ENCODE results near the gene ATG2A. TPM values are rescaled to one million over a fixed set of nuclear protein-coding genes. Genes with fewer than 3 reads are reported as not detected.

Gene ATG2A
- total and polyA plus RNA-seq, 5 donors: 13.3 to 17.9 (median 13.6) TPM

DNA sequence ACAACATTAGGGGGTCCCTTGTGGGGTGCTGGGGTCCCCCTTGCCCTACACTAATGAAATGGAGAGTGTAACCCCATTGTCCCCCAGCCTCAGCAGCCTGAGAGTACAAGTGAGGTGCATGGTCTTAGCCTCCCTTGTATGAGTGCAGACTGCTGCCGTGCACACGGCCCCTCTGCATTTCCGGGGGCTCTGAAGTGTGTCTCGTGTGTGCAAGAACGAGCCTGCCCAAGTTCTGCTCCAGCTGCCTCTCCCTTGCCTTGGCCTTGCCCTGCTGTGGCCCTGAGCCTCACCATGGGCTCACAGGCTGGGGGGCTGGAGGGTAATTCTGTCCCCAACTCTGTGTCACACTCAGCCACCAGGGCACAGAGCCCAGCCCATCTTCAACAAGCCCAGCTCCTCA lies 33.4 kb downstream of the ATG2A start:
- Histone ChIP-seq H3K4me1 (ENCODE audit: control insufficient read depth, insufficient read depth, low read length) (no peaks in the 10 kb centered on the region), H3K27me3 (ENCODE audit: control insufficient read depth, insufficient read depth) (no peaks in the 10 kb centered on the region), H3K9me3 (ENCODE audit: control insufficient read depth, low read length) (no peaks in the 10 kb centered on the region), H3K27ac (ENCODE audit: low read length) (no peak overlapping the region), H3K4me3 (ENCODE audit: low read length) (no peak overlapping the region)
- ATAC-seq (no peak), DNase-seq (peak in 1 of 3 donors; percentile 49)
- WGBS: 91% methylated on average over 5 of the region's 5 CpGs
- intact Hi-C loops (cut with DNase I): no loop called here

DNA sequence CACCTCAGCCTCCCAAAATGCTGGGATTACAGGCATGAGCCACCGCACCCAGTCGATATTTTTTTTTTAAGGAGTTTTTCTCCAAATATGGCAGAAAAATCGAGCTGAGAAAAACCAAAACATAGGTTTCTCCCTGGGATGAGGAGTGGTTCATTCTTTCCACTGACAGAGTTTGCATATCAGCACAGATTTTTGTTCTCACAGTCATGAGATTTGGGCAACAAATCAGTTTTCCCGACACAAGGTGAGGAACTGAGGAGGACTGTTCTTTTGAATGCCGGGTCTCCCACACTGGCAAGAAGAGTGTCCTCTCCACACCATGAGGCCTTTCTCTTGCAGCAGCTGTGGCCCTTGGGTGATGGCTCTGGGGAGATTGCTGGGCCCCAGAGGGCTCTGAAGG lies 34.8 kb downstream of the ATG2A start:
- no peaks in the 10 kb centered on the region for H3K9me3 ChIP-seq (ENCODE audit: control insufficient read depth, low read length)
- ATAC-seq: no peak
- H3K27ac ChIP-seq (ENCODE audit: low read length): no peak overlapping the region
- no peak for DNase-seq
- no peaks in the 10 kb centered on the region for H3K4me1 ChIP-seq (ENCODE audit: control insufficient read depth, insufficient read depth, low read length)
- H3K27me3 ChIP-seq (ENCODE audit: control insufficient read depth, insufficient read depth): no peaks in the 10 kb centered on the region
- 70% methylated on average over 5 of the region's 5 CpGs for WGBS
- H3K4me3 ChIP-seq (ENCODE audit: low read length): no peak overlapping the region
- intact Hi-C loops (cut with DNase I): no loop called here

DNA sequence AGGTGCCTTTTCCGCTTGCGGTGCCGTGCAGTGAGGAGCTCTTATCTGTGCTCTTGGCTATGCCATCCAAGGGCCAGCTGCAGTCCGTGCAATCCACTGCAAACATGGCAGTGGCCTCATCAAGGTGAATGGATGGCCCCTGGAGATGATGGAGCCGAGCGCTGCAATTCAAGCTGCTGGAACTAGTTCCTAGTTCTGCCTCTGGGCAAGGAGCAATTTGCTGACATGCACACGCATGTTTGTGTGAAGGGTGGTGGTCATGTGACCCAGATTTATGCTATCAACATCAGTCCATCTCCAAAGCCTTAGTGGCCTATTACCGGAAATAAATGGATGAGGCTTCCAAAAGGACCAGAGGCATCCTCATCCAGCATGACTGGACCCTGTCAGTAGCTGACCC lies 35.5 kb downstream of the ATG2A start:
- Histone ChIP-seq H3K4me3 (ENCODE audit: low read length) (no peak overlapping the region), H3K9me3 (ENCODE audit: control insufficient read depth, low read length) (no peaks in the 10 kb centered on the region), H3K27ac (ENCODE audit: low read length) (no peak overlapping the region), H3K27me3 (ENCODE audit: control insufficient read depth, insufficient read depth) (no peaks in the 10 kb centered on the region), H3K4me1 (ENCODE audit: control insufficient read depth, insufficient read depth, low read length) (no peaks in the 10 kb centered on the region)
- ATAC-seq (no peak), DNase-seq (no peak)
- intact Hi-C loops (cut with DNase I): no loop called here
- whole genome bisulfite sequencing: 79% methylated on average over 8 of the region's 8 CpGs

DNA sequence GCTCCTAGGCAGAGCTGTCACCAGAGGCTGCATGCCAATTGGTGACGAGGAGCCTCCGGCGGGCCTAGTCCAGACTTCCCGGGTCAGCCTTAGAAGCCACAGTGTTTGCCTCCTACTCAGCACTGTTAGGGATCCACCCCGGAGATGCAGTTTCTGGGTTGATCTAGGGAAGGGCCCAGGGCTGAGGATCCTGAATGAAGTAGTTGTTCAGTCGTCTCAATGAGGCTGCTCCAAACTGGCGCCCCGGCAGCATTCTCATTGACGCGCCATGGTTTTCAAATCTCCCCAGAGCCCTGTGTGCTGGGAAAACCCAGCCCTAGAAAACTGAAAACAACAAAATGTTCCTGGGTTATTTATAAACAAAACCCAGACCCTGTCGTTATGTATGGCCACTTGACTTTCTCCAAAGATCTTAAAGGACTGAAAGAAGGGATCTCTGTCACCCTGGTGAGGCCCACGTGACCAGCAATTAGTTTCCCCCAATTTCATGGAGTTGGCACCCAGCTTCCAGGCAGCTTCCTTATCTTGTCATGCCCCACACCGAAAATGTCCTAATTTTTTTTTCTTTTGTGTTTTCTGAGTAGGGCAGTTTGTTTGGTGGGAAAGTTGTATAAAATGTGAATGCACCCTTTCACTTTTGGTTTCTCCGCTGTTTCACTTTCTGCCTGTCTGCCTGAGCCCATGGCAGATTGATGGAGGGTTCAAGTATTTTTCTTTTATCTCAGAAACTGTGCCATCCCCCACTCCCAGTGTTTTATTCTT lies 36.6 kb downstream of the ATG2A start:
- WGBS: 55% methylated on average over 14 of the region's 14 CpGs
- H3K4me1 ChIP-seq (ENCODE audit: control insufficient read depth, insufficient read depth, low read length): peaks cover 3% of the 10 kb centered on the region
- H3K9me3 ChIP-seq (ENCODE audit: control insufficient read depth, low read length): no peaks in the 10 kb centered on the region
- no peak for ATAC-seq
- no peak overlapping the region for H3K4me3 ChIP-seq (ENCODE audit: low read length)
- peak; percentile 67 to 84 (median 78) for DNase-seq
- intact Hi-C loops (cut with DNase I): no loop called here
- H3K27me3 ChIP-seq (ENCODE audit: control insufficient read depth, insufficient read depth): no peaks in the 10 kb centered on the region
- peak overlapping the region; percentile 50 for H3K27ac ChIP-seq (ENCODE audit: low read length)

DNA sequence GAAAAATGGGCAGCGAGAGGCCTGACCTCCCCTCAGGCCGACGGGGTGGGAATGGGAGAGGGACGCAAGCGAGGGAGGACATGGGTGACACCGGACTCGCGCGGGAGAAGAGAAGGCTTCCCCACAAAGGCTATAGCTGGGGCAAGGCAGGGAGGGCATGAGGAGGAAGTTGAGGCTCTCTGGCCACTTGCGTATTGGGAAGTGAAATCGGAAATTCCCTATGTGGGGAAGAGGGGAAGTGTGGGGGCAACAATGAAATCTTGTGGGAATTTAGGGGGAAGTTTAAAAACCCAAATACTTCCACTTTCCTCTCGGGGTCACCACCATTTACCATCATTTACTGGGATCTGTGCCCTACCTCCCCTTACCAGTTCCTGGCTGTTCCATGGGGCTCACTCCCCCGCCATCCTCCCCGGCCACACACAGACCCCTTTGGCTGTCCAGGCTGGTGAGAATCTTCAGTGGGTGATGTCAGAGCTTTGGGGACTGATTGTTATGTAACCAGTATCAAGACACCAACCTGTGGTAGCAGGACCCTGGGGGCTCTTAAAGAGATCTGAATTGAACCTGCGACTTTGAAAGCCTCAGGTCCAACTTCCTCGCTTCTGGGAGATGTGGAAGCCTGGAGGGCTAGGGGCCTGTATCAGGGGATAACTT lies 37.6 kb downstream of the ATG2A start:
- DNase-seq: no peak
- ATAC-seq: peak; percentile 1 to 9
- no peaks in the 10 kb centered on the region for H3K27me3 ChIP-seq (ENCODE audit: control insufficient read depth, insufficient read depth)
- peak overlapping the region; percentile 95 for H3K27ac ChIP-seq (ENCODE audit: low read length)
- peak overlapping the region; percentile 61 for H3K4me3 ChIP-seq (ENCODE audit: low read length)
- intact Hi-C loops (cut with DNase I): no loop called here
- H3K9me3 ChIP-seq (ENCODE audit: control insufficient read depth, low read length): no peaks in the 10 kb centered on the region
- WGBS: 15% methylated on average over 16 of the region's 16 CpGs
- peaks cover 3% of the 10 kb centered on the region for H3K4me1 ChIP-seq (ENCODE audit: control insufficient read depth, insufficient read depth, low read length)

DNA sequence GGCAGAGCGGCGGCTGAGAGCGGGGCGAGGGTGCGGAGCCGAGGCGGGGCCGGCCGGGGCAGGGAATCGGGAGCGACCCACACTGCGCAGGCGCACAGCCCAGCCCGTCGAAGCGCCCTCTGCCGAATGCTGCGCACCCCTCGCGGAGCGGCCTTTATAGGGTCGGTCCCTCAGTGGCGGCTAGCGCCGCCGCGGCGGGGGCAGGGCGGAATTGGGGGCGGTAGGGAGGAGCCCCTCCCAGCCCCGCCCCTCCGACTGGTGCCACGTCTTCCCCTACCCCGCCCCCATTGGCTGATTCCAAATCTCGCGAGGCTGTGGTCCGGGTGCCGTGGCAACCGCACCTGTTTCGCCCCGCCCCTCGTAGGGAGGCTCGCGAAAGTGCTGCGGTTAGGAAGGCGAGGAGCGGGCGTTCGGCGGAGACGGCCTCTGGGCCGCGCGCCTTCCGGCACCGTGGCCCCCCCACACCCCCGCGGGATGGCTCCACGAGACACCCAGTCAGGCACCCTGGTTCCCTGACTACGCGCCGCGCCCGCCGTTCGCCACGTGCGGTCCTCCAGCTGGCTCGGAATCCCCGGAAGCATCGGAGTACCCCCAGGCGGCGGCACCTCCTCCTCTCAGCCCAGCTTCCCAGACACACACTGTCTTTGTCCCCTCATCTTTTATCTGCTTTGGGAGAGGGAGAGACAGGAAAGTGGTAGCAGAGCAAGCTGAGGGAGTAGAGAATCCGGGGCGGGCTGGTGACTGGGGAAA lies 38.3 kb downstream of the ATG2A start, which contains the start of gene EHD1:
Gene EHD1 (minus strand): TSS at position 128 of the 750 bp plus-strand sequence. CDS start 157 bp downstream, outside the sequence.
- DNase-seq: peak; percentile 99 to 100 (median 99)
- H3K27me3 ChIP-seq (ENCODE audit: control insufficient read depth, insufficient read depth): no peaks in the 10 kb centered on the region
- WGBS: under 1% methylated on average over 75 of the region's 75 CpGs
- peak; percentile 94 to 95 for ATAC-seq
- intact Hi-C loops (cut with DNase I): no loop called here
- H3K9me3 ChIP-seq (ENCODE audit: control insufficient read depth, low read length): no peaks in the 10 kb centered on the region
- peak within 1 kb of the TSS; percentile 65 for H3K4me3 ChIP-seq (ENCODE audit: low read length)
- H3K27ac ChIP-seq (ENCODE audit: low read length): peak within 1 kb of the TSS; percentile 95
- peaks cover 3% of the 10 kb centered on the region for H3K4me1 ChIP-seq (ENCODE audit: control insufficient read depth, insufficient read depth, low read length)

DNA sequence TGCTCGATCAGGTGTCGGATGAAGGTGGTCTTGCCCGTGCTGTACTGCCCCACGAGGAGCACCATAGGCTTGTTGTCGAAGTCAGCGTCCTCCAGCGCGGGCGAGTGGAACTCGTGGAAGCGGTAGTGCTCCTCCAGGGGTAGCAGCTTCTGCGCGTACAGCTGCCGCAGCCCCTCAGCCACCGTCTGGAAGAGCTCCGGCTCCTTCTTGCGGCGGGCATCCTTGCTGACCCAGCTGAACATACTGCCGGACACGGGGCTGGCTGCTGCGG lies 38.9 kb downstream of the ATG2A start:
- Histone ChIP-seq H3K27me3 (ENCODE audit: control insufficient read depth, insufficient read depth) (no peaks in the 10 kb centered on the region), H3K9me3 (ENCODE audit: control insufficient read depth, low read length) (no peaks in the 10 kb centered on the region), H3K4me1 (ENCODE audit: control insufficient read depth, insufficient read depth, low read length) (peaks cover 3% of the 10 kb centered on the region), H3K27ac (ENCODE audit: low read length) (peak overlapping the region; percentile 78), H3K4me3 (ENCODE audit: low read length) (peak overlapping the region; percentile 65)
- ATAC-seq (peak; percentile 38 to 44), DNase-seq (no peak)
- 0% methylated on average over 21 of the region's 21 CpGs for WGBS
- intact Hi-C loops (cut with DNase I): no loop called here

DNA sequence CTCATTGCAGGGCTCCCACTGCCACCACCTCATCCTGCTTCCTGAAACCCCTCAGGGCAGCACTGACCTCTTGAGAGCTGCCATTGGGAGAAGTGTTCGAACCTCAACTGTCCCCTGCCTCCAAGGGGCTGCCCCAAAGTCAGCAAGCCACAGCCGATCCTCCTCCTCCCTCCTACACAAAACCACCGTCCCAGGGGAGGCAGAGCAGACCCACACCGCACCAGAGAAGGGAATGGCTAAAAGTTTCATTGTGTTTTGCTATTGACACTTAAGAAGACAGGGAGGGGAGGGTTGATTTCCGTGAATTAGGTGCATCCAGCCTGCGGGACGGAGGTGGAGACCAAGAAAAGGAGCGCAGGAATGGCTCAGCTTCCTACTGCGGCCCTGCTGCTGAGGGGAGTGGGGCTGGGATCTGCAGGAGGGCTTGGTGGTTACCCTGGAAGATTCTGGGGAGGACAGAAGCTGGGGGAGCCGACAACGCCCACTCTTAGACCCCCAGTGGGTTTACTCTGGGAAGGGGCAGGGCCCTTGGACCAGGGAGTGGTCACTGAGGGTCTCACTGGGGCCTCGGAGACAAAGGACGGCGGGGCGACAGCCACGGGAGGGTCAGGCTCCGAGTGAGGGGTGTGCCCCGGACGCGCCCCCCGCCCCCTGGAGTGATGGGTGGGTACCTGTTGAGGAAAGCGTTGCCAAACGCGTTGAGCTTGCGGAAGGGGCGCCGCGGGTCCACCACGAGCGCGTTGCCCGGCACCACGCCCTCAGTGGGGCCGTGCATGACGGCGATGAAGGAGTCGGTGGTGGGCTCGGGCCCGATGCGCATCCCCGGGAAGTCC lies 39.4 kb downstream of the ATG2A start:
- Histone ChIP-seq H3K4me1 (ENCODE audit: control insufficient read depth, insufficient read depth, low read length) (peaks cover 3% of the 10 kb centered on the region), H3K27me3 (ENCODE audit: control insufficient read depth, insufficient read depth) (no peaks in the 10 kb centered on the region), H3K27ac (ENCODE audit: low read length) (peak overlapping the region; percentile 78), H3K4me3 (ENCODE audit: low read length) (peak overlapping the region; percentile 65), H3K9me3 (ENCODE audit: control insufficient read depth, low read length) (no peaks in the 10 kb centered on the region)
- peak in 1 of 2 donors; percentile 22 for ATAC-seq
- intact Hi-C loops (cut with DNase I): no loop called here
- DNase-seq: peak in 2 of 3 donors; percentile 54 to 84
- WGBS: under 1% methylated on average over 41 of the region's 41 CpGs

DNA sequence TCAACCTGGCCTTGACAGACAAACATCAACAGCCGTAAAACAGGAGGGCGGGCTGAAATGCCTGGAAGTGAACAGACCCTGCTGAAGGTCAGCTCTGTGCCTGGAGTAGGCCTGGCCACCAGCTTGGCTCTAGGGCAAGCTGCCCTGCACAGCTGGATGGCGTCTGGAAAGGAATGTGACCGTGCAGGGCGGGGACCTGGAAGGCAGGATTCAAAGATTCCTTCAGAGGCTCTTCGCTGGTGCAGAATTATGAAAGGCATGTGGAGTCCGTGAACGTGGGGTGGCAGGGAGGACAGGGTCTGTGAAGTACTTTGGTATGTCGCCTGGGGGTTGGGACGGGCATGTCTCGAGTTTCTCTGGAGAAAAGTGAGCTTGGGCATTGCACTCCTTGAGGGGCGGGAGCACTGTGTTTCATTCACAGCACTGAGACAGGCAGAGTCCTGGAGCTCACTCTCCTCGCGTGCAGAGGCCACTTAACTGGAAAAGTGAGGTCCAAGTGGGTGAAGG lies 40.1 kb downstream of the ATG2A start:
- DNase-seq (no peak), ATAC-seq (no peak)
- 18% methylated on average over 14 of the region's 14 CpGs for WGBS
- intact Hi-C loops (cut with DNase I): no loop called here
- peak overlapping the region; percentile 78 for H3K27ac ChIP-seq (ENCODE audit: low read length)
- peaks cover 3% of the 10 kb centered on the region for H3K4me1 ChIP-seq (ENCODE audit: control insufficient read depth, insufficient read depth, low read length)
- H3K4me3 ChIP-seq (ENCODE audit: low read length): peak overlapping the region; percentile 65
- no peaks in the 10 kb centered on the region for H3K9me3 ChIP-seq (ENCODE audit: control insufficient read depth, low read length)
- no peaks in the 10 kb centered on the region for H3K27me3 ChIP-seq (ENCODE audit: control insufficient read depth, insufficient read depth)

DNA sequence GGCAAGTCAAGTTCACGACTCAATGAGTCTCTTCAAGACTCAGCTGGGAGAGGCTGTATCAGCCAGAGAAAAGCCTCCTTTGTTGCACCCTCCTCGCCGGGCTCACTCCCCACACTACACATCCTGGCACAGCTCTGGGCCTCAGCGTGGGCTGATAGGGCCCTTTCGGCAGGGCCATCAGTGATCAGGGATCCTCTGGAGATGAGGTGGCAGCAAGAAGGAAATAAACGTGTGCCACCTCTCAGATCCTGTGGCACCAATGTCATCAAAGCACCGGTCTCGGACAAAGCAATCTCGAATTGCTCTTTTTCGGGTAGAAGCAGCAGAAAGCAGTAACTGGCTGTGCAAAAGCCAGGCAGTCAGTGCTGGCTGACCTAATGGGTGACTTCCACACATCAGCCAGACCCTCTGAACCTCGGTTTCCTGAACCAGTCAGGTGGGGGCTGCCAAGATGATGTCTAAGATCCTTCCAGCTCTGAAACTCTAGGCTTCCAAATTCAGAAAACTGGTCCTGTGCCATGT lies 40.7 kb downstream of the ATG2A start:
- intact Hi-C loops (cut with DNase I): no loop called here
- whole genome bisulfite sequencing: 37% methylated on average over 11 of the region's 11 CpGs

More for the DNA sequence above, 40.7 kb downstream of the ATG2A start:
- Histone ChIP-seq H3K4me3 (ENCODE audit: low read length) (peak overlapping the region; percentile 65), H3K4me1 (ENCODE audit: control insufficient read depth, insufficient read depth, low read length) (peaks cover 8% of the 10 kb centered on the region), H3K9me3 (ENCODE audit: control insufficient read depth, low read length) (no peaks in the 10 kb centered on the region), H3K27ac (ENCODE audit: low read length) (peak overlapping the region; percentile 78), H3K27me3 (ENCODE audit: control insufficient read depth, insufficient read depth) (no peaks in the 10 kb centered on the region)
- DNase-seq (peak in 1 of 3 donors; percentile 42), ATAC-seq (no peak)
